Gastroesophageal sphincter (tissue), 3 donors: Measurements from ENCODE around the gene HOPX.

Experiments
- POLR2AphosphoS5 ChIP-seq: sonication (generic); formaldehyde crosslinking; IDR thresholded peaks from one replicate; pipeline ENCODE4 v1.6.1; 2017; ENCODE audit warnings: antibody characterized with exemption
- TF ChIP-seq, protein P1 (sequence below), 4 experiments: fragments of 200-600 bp in 2 of 4; fragments of 450-650 bp in 2 of 4; sonication (generic) in 1 of 4; IDR thresholded peaks; one replicate each; pipeline ENCODE4 v1.5.1; 2017 to 2019; ENCODE audit warnings: antibody characterized with exemption in 4 of 4, mild to moderate bottlenecking in 2 of 4, moderate library complexity in 2 of 4

DNA sequence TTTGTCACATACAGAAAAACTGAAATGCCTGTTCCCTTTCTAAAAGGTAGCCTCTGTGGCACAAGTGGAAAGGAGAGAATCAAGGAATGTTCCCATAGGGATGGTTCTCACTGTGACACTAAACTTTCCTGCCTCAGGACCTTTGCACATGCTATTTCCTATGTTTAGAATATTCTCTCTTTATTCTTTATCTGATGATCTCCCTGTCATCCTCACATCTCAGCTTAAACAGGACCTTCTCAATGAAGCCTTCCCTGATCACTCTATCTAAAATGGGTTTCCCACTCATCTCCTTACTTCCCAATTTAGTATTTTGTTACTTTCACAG lies 32.3 kb downstream of the HOPX start:
- TF ChIP-seq, protein P1, sequence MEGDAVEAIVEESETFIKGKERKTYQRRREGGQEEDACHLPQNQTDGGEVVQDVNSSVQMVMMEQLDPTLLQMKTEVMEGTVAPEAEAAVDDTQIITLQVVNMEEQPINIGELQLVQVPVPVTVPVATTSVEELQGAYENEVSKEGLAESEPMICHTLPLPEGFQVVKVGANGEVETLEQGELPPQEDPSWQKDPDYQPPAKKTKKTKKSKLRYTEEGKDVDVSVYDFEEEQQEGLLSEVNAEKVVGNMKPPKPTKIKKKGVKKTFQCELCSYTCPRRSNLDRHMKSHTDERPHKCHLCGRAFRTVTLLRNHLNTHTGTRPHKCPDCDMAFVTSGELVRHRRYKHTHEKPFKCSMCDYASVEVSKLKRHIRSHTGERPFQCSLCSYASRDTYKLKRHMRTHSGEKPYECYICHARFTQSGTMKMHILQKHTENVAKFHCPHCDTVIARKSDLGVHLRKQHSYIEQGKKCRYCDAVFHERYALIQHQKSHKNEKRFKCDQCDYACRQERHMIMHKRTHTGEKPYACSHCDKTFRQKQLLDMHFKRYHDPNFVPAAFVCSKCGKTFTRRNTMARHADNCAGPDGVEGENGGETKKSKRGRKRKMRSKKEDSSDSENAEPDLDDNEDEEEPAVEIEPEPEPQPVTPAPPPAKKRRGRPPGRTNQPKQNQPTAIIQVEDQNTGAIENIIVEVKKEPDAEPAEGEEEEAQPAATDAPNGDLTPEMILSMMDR (IDR thresholded peaks at IDR 0.05) = no peak
- TF ChIP-seq POLR2AphosphoS5 = no peak
